Spleen (tissue), 11 donors: ENCODE results near the gene STK10. TPM values are rescaled to one million over a fixed set of nuclear protein-coding genes. Genes with fewer than 3 reads are reported as not detected.
A peak's percentile ranks its signal among the peaks of the same experiment; 100 is the strongest.

Experiments
- DNase-seq: peaks from one replicate; pipeline ENCODE4 v3.0.0-alpha.2; 2020
- H3K27ac ChIP-seq, 8 donors: fragments of 200-600 bp; sonication (generic) in 7 of 8; 1 replicate in 4 of 8; 2 replicates in 4 of 8; pipeline versions ENCODE4 v1.5.0 to v1.8.0; 2016 to 2021; ENCODE audit warnings: inconsistent platforms in 4 of 8, mild to moderate bottlenecking in 4 of 8, moderate library complexity in 1 of 8
- H3K27me3 ChIP-seq, 7 donors: fragments of 200-600 bp; sonication (generic) in 6 of 7; replicated peaks in 1 of 7; 1 replicate in 4 of 7; 2 replicates in 3 of 7; pipeline versions ENCODE4 v1.5.0 to v1.8.0; 2016 to 2021; ENCODE audit warnings: inconsistent platforms in 3 of 7, mild to moderate bottlenecking in 1 of 7
- H3K36me3 ChIP-seq, 6 donors: fragments of 200-600 bp; sonication (generic) in 5 of 6; 1 replicate in 4 of 6; 2 replicates in 2 of 6; pipeline versions ENCODE4 v1.5.0 to v1.8.0; 2016 to 2021; ENCODE audit warnings: inconsistent platforms in 2 of 6
- H3K4me1 ChIP-seq, 6 donors: fragments of 200-600 bp; sonication (generic) in 5 of 6; 1 replicate in 3 of 6; 2 replicates in 3 of 6; pipeline versions ENCODE4 v1.5.0 to v1.8.0; 2016 to 2021; ENCODE audit warnings: inconsistent platforms in 3 of 6
- H3K4me3 ChIP-seq, 8 donors: fragments of 200-600 bp; sonication (generic) in 7 of 8; 1 replicate in 4 of 8; 2 replicates in 4 of 8; pipeline versions ENCODE4 v1.5.0 to v1.8.0; 2016 to 2021; ENCODE audit warnings: inconsistent platforms in 4 of 8, mild to moderate bottlenecking in 4 of 8, moderate library complexity in 2 of 8
- H3K9me3 ChIP-seq, 8 donors: fragments of 200-600 bp; sonication (generic) in 7 of 8; 1 replicate in 4 of 8; 2 replicates in 4 of 8; pipeline versions ENCODE4 v1.5.0 to v1.8.0; 2016 to 2021; ENCODE audit warnings: inconsistent platforms in 4 of 8
- POLR2A ChIP-seq, 3 donors: fragments of 450-650 bp; IDR thresholded peaks; one replicate each; pipeline ENCODE4 v1.5.1; 2017; ENCODE audit warnings: antibody characterized with exemption in 3 of 3, mild to moderate bottlenecking in 1 of 3
- POLR2AphosphoS5 ChIP-seq, 3 donors: sonication (generic); formaldehyde crosslinking; IDR thresholded peaks; one replicate each; pipeline ENCODE4 v1.5.1; 2017; ENCODE audit warnings: antibody characterized with exemption in 3 of 3
- WGBS, 5 donors: extraction: QIAGEN DNeasy Blood & Tissue Kit in 3 of 5; methylation state at CpG; one replicate each; pipeline versions ENCODE4 v1.1.5 to v1.1.7; 2013 to 2018; 5-methylcytosine and 5-hydroxymethylcytosine counted together
- intact Hi-C: fragments of 100-400 bp; cut with DNase I; formaldehyde crosslinking; loops from one replicate; pipeline ENCODE4 v1.15.0; 2023; ENCODE audit warnings: low total_unique reads
- polyA plus RNA-seq, 3 donors: library from polyadenylated mRNA; stranded (reverse); fragments of 200-250 nt; gene quantifications; one replicate each; pipeline ENCODE4 v1.2.1, GENCODE V29; 2013
- total RNA-seq, 7 donors: library from RNA; depleted of rRNA in 3 of 7; stranded (reverse); fragments of >200 nt in 3 of 7; fragmentation: NEBNext Ultra II Directional in 4 of 7; extraction: Animal tissue kit (Norgen Biotek cat#: 25700) in 4 of 7; gene quantifications; one replicate each; pipeline versions ENCODE4 v1.1.0 to v1.2.1, GENCODE V29; 2016 to 2021
- TF ChIP-seq, protein P1 (sequence below), 11 experiments: fragments of 200-600 bp in 7 of 11; fragments of 450-650 bp in 4 of 11; sonication (generic) in 4 of 11; IDR thresholded peaks in 8 of 11; conservative IDR thresholded peaks in 3 of 11; 1 replicate in 7 of 11; 2 replicates in 4 of 11; pipeline versions ENCODE4 v1.4.0 to v1.8.0; 2016 to 2021; ENCODE audit warnings: antibody characterized with exemption in 11 of 11, inconsistent platforms in 4 of 11, mild to moderate bottlenecking in 1 of 11
- donor health status: healthy with polysubstance abuse.
- donor health status: DM: no; HTN: no; CAD: no; lungs with moderate emphysema.
- donor health status: DM: no; HTN: no; CAD: no.
- donor health status: Bipolar disorder and iron deficiency.
- donor health status: healthy.
- donor health status: DM: no; HTN: no; CAD: no.
- donor health status: DM: yes; HTN: yes; CAD: no.

The STK10 gene
- total and polyA plus RNA-seq, 10 donors = 34.0 to 290 (median 168) TPM

DNA sequence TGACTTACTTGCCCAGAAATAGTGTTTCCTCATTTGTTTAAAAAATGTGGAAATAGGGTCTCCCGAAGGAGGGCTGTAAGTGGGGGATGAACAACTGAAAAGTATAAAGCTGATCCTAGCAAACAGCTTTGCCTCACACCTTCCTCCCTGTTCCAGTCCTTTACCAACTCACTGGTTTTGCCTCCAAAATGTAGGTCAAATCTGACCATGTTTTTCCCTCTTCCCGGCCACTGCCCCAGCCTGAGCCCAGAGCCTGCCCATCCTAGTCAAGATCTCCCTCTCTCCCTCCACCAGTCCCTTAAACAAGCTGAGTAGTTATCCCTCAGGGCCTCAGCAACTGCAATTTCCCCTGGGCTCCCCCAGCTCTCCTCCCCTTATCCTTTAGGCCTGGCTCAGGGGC lies 99.2 kb downstream of the STK10 start:
- peak overlapping the region in 1 of 8 donors; percentile 24 for H3K27ac ChIP-seq
- WGBS, 5 donors = 72 to 92% (median 83%) methylated on average over 2 of the region's 2 CpGs

DNA sequence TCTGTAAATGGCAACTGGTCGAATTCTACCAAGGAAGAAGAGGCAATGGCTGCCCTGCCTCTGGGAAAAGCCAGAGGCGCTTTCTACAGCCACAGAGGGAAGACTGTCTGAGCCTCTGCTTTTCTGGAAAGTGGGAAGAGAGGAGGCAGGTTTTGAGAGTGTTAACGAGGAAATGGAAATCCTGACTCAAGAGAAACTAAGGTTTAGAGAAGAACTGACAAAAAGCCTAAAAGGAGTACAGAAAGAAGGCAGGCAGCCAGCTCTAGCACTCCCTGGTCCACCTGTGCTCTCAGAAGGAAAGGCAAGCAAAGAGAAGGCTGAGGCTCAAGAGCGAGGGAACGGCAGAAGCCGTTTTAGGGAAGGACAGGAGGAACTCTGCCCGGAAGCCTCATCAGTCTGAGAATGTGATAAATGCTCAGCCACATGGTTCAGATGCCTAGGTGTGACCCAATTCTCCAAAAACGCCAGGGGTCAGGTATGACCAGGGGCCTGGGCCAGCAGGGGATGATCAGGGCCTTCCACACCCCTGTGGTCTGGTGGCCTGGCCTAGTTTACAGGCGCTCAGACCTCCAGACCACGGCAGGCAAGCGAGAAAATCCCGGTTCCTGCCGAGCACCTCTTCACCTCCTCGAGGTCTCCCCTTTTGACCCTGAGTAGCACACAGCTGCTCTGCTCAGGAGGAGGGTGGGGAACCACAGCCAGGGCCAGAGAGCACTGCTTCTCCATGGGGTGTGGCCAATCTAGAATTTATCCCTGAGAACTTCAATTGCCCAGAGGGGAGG lies 101.6 kb downstream of the STK10 start:
- peak in 1 of 3 donors; percentile 59 for TF ChIP-seq POLR2AphosphoS5 (IDR thresholded peaks at IDR 0.05)
- TF ChIP-seq, protein P1, sequence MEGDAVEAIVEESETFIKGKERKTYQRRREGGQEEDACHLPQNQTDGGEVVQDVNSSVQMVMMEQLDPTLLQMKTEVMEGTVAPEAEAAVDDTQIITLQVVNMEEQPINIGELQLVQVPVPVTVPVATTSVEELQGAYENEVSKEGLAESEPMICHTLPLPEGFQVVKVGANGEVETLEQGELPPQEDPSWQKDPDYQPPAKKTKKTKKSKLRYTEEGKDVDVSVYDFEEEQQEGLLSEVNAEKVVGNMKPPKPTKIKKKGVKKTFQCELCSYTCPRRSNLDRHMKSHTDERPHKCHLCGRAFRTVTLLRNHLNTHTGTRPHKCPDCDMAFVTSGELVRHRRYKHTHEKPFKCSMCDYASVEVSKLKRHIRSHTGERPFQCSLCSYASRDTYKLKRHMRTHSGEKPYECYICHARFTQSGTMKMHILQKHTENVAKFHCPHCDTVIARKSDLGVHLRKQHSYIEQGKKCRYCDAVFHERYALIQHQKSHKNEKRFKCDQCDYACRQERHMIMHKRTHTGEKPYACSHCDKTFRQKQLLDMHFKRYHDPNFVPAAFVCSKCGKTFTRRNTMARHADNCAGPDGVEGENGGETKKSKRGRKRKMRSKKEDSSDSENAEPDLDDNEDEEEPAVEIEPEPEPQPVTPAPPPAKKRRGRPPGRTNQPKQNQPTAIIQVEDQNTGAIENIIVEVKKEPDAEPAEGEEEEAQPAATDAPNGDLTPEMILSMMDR (IDR thresholded peaks at IDR 0.05 in 8 of 11, conservative IDR thresholded peaks at IDR 0.05 in 3 of 11) = no peak
- Histone ChIP-seq H3K9me3 (no peaks in the 10 kb centered on the region), H3K27me3 (no peaks in the 10 kb centered on the region), H3K36me3 (peaks cover 0 to 92% (median 39%) of the 10 kb centered on the region in 6 donors), H3K4me1 (no peaks in the 10 kb centered on the region), H3K27ac (no peak overlapping the region), H3K4me3 (no peak overlapping the region)
- no peak for DNase-seq
- intact Hi-C loops = no loop called here
- 79 to 89% (median 86%) methylated on average over 14 of the region's 14 CpGs for WGBS, 5 donors

More for the DNA sequence above, 99.2 kb downstream of the STK10 start:
- intact Hi-C loops = no loop called here
- TF ChIP-seq POLR2AphosphoS5 (IDR thresholded peaks at IDR 0.05) (peak in 1 of 3 donors; percentile 33), POLR2A (IDR thresholded peaks at IDR 0.05) (no peak)
- TF ChIP-seq, protein P1 (IDR thresholded peaks at IDR 0.05 in 8 of 11, conservative IDR thresholded peaks at IDR 0.05 in 3 of 11) = no peak
- no peak overlapping the region for H3K4me3 ChIP-seq
- no peaks in the 10 kb centered on the region for H3K27me3 ChIP-seq
- H3K36me3 ChIP-seq = peaks cover 5 to 92% (median 45%) of the 10 kb centered on the region in 6 donors
- no peak for DNase-seq
- H3K9me3 ChIP-seq = no peaks in the 10 kb centered on the region
- H3K4me1 ChIP-seq = no peaks in the 10 kb centered on the region

DNA sequence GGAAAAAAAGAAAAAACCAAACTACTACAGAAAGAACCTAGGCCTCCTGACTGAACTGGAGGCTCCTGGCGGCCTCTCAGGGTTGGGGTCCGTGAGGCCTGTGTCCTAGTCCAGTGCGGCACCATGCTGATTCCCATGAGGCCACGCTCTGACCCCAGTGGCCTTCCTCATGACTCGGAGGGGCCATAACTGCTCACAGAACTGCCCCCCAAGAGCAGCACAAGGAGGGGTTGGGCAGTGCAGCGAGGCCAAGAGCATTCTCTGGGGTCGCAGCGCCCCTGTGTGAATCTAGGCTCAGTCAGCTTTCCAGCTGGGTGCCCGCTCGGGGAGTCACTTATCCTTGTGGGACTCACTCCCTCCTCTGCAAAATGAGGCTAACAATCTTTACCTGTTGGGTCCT lies 102.3 kb downstream of the STK10 start:
- Histone ChIP-seq H3K4me3 (no peak overlapping the region), H3K27me3 (no peaks in the 10 kb centered on the region), H3K9me3 (no peaks in the 10 kb centered on the region), H3K36me3 (peaks cover 0 to 92% (median 39%) of the 10 kb centered on the region in 6 donors), H3K4me1 (no peaks in the 10 kb centered on the region), H3K27ac (no peak overlapping the region)
- WGBS, 5 donors = 96 to 98% (median 98%) methylated on average over 8 to 10 of the region's 10 CpGs
- intact Hi-C loops = no loop called here
- no peak for DNase-seq
- peak in 1 of 3 donors; percentile 66 for TF ChIP-seq POLR2AphosphoS5 (IDR thresholded peaks at IDR 0.05)
- TF ChIP-seq, protein P1 (IDR thresholded peaks at IDR 0.05 in 8 of 11, conservative IDR thresholded peaks at IDR 0.05 in 3 of 11) = no peak

DNA sequence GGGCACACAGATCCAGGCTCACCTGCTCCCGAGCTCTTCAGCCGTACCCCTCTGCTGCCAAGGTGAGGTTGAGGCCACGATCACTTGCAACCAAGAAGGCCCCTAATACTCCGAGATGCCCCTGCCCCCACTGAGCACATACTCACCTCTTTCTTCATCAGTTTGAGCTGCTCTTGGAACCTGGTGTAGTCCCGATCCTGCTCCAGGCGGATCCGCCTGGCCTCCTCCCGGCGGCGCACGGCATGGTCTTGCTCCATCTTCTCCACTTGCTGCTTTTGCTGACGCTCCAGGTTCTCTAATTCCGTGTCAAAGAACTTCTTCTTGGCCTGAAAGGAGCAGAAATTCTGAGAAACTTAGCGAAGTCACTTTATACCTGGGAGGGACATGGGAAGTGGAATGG lies 105.8 kb downstream of the STK10 start:
- H3K27ac ChIP-seq = no peak overlapping the region
- WGBS, 5 donors = 95 to 98% (median 96%) methylated on average over 14 of the region's 14 CpGs
- no peak for DNase-seq
- peaks cover 0 to 97% (median 41%) of the 10 kb centered on the region in 6 donors for H3K36me3 ChIP-seq
- intact Hi-C loops = no loop called here
- TF ChIP-seq POLR2AphosphoS5 (IDR thresholded peaks at IDR 0.05) (peak in 1 of 3 donors; percentile 61), POLR2A (IDR thresholded peaks at IDR 0.05) (no peak)
- TF ChIP-seq, protein P1 (IDR thresholded peaks at IDR 0.05 in 8 of 11, conservative IDR thresholded peaks at IDR 0.05 in 3 of 11) = no peak
- peaks cover 0 to 30% (median 12%) of the 10 kb centered on the region in 6 donors for H3K4me1 ChIP-seq
- H3K4me3 ChIP-seq = no peak overlapping the region
- H3K27me3 ChIP-seq = no peaks in the 10 kb centered on the region
- H3K9me3 ChIP-seq = no peaks in the 10 kb centered on the region
